SK-N-SH (cell line): Measurements from ENCODE around the gene ARL14EP.

Experiments used
- EP300 ChIP-seq, 2 experiments: IDR thresholded peaks; 2 replicates each; pipeline versions ENCODE4 v1.4.0 to v1.6.1; 2012; ENCODE audit warnings: borderline replicate concordance in 1 of 2, low read depth in 1 of 2, low read length in 1 of 2
- EZH2phosphoT487 ChIP-seq: fragments of 200-600 bp; sonication (generic); IDR thresholded peaks from 2 replicates; pipeline ENCODE4 v1.6.1; 2017; ENCODE audit warnings: low read depth, mixed run types, mild to moderate bottlenecking, antibody characterized with exemption, moderate library complexity, borderline replicate concordance
- FOXJ3 ChIP-seq: sonication (generic); formaldehyde crosslinking; IDR thresholded peaks from 2 replicates; pipeline ENCODE4 v1.5.1; 2020; ENCODE audit warnings: mild to moderate bottlenecking, missing genetic modification reagents
- FOXM1 ChIP-seq: IDR thresholded peaks from 2 replicates; pipeline ENCODE4 v1.4.0; 2012; ENCODE audit warnings: low read depth, mild to moderate bottlenecking
- GABPA ChIP-seq: IDR thresholded peaks from 2 replicates; pipeline ENCODE4 v1.4.0; 2012; ENCODE audit warnings: low read depth, mild to moderate bottlenecking
- MAX ChIP-seq: IDR thresholded peaks from 2 replicates; pipeline ENCODE4 v1.4.0; 2012; ENCODE audit warnings: low read depth
- POLR2AphosphoS5 ChIP-seq: IDR thresholded peaks from 2 replicates; pipeline ENCODE4 v1.6.1; 2012; ENCODE audit warnings: low read depth, low read length
- RXRA ChIP-seq: IDR thresholded peaks from 2 replicates; pipeline ENCODE4 v1.4.0; 2012; ENCODE audit warnings: low read depth, mild to moderate bottlenecking, borderline replicate concordance
- SIN3A ChIP-seq: IDR thresholded peaks from 2 replicates; pipeline ENCODE4 v1.6.1; 2012; ENCODE audit warnings: low read depth, mild to moderate bottlenecking, low read length, moderate library complexity, borderline replicate concordance
- SMC3 ChIP-seq: IDR thresholded peaks from 2 replicates; pipeline ENCODE4 v1.6.1; 2012; ENCODE audit warnings: low read depth, low read length, improper control_type of control experiment
- USF2 ChIP-seq: fragments of 150-350 bp; IDR thresholded peaks from 2 replicates; pipeline ENCODE4 v1.6.1; 2017; ENCODE audit warnings: antibody characterized with exemption, low read length, low read depth, borderline replicate concordance
- TF ChIP-seq, protein P1 (sequence below): fragments of 200-600 bp; sonication (generic); IDR thresholded peaks from 2 replicates; pipeline ENCODE4 v1.6.1; 2017; ENCODE audit warnings: antibody characterized with exemption, mild to moderate bottlenecking, moderate library complexity

DNA sequence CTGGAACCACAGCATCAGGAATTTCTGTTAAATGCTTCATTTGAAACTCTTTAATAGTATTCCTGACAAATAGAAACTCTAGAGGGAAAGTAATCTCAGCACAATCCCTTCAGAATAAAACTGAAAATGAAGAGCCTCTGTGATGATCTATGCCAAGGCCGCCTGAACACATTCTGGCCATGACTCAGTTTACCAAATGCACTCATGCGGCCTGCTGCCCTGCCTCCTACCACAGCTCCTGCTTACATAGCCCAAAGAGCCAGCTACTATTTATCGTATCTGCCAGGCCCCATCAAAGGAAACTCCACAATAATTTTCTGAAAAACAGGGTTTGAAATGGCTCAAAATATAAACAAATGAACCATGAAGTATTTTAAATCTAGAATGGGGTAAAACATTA, 27.0 kb downstream of the ARL14EP start:
- TF ChIP-seq USF2 (no peak), GABPA (no peak), FOXJ3 (CRISPR knock-in tag) (no peak), SIN3A (no peak), SMC3 (no peak), FOXM1 (no peak), POLR2AphosphoS5 (no peak), MAX (no peak), EZH2phosphoT487 (no peak), EP300 (IDR thresholded peaks at IDR 0.05; ENCODE audit: borderline replicate concordance in 1 of 2, low read depth in 1 of 2, low read length in 1 of 2) (no peak), RXRA (no peak)
- TF ChIP-seq, protein P1, sequence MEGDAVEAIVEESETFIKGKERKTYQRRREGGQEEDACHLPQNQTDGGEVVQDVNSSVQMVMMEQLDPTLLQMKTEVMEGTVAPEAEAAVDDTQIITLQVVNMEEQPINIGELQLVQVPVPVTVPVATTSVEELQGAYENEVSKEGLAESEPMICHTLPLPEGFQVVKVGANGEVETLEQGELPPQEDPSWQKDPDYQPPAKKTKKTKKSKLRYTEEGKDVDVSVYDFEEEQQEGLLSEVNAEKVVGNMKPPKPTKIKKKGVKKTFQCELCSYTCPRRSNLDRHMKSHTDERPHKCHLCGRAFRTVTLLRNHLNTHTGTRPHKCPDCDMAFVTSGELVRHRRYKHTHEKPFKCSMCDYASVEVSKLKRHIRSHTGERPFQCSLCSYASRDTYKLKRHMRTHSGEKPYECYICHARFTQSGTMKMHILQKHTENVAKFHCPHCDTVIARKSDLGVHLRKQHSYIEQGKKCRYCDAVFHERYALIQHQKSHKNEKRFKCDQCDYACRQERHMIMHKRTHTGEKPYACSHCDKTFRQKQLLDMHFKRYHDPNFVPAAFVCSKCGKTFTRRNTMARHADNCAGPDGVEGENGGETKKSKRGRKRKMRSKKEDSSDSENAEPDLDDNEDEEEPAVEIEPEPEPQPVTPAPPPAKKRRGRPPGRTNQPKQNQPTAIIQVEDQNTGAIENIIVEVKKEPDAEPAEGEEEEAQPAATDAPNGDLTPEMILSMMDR: no peak
